Smooth muscle cell (in vitro differentiated cells): Measurements from ENCODE around the gene KRT34. TPM values are rescaled to one million over a fixed set of nuclear protein-coding genes. Genes with fewer than 3 reads are reported as not detected.

Experiments used
- DNase-seq: peaks from one replicate; lab custom pipeline; 2025; ENCODE audit not compliant: unreplicated experiment; lab: John Stamatoyannopoulos, UW
- H2AFZ ChIP-seq: fragments of 200-600 bp; sonication (generic); 2 replicates; pipeline ENCODE4 v1.6.0; 2016; ENCODE audit warnings: antibody characterized with exemption, low read depth, mild to moderate bottlenecking
- H3F3A ChIP-seq: fragments of 200-600 bp; sonication (generic); 2 replicates; pipeline ENCODE4 v1.6.0; 2017; ENCODE audit warnings: antibody characterized with exemption, low read depth
- H3K27ac ChIP-seq: fragments of 200-600 bp; sonication (generic); 2 replicates; pipeline ENCODE4 v1.5.1; 2016; ENCODE audit warnings: low read depth, mild to moderate bottlenecking
- H3K27me3 ChIP-seq: fragments of 200-600 bp; sonication (generic); 2 replicates; pipeline ENCODE4 v1.6.1; 2016; ENCODE audit warnings: low read depth, mild to moderate bottlenecking
- H3K36me3 ChIP-seq: fragments of 200-600 bp; sonication (generic); 2 replicates; pipeline ENCODE4 v1.5.1; 2016; ENCODE audit warnings: low read depth
- H3K4me1 ChIP-seq: fragments of 200-600 bp; sonication (generic); 2 replicates; pipeline ENCODE4 v1.5.1; 2016; ENCODE audit warnings: low read depth
- H3K4me2 ChIP-seq: fragments of 200-600 bp; sonication (generic); 2 replicates; pipeline ENCODE4 v1.6.0; 2016; ENCODE audit warnings: mild to moderate bottlenecking
- H3K4me3 ChIP-seq: fragments of 200-600 bp; sonication (generic); 2 replicates; pipeline ENCODE4 v1.5.1; 2016; ENCODE audit warnings: mild to moderate bottlenecking
- H3K79me2 ChIP-seq: fragments of 200-600 bp; sonication (generic); 2 replicates; pipeline ENCODE4 v1.6.0; 2016; ENCODE audit warnings: low read depth, mild to moderate bottlenecking
- H3K9ac ChIP-seq: fragments of 200-600 bp; sonication (generic); 2 replicates; pipeline ENCODE4 v1.6.0; 2016; ENCODE audit warnings: low read depth
- H3K9me3 ChIP-seq: fragments of 200-600 bp; sonication (generic); replicated peaks from 2 replicates; pipeline ENCODE4 v1.5.1; 2016; ENCODE audit warnings: low read depth
- H4K20me1 ChIP-seq: fragments of 200-600 bp; sonication (generic); 2 replicates; pipeline ENCODE4 v1.6.0; 2016; ENCODE audit warnings: low read depth
- CTCF ChIP-seq: fragments of 200-600 bp; sonication (generic); IDR thresholded peaks from 2 replicates; pipeline ENCODE4 v1.5.1; 2017; ENCODE audit warnings: borderline replicate concordance, mild to moderate bottlenecking, antibody characterized with exemption; ENCODE audit not compliant: insufficient read depth, poor library complexity, severe bottlenecking
- WGBS: methylation state at CpG from one replicate; pipeline ENCODE4 v1.1.7; 2016; ENCODE audit warnings: low lambda C conversion rate; 5-methylcytosine and 5-hydroxymethylcytosine counted together
- polyA plus RNA-seq: library from polyadenylated mRNA; unstranded; fragments of >200 nt; fragmentation: Nextera tagmentation; extraction: Ambion mirVana; gene quantifications from 2 replicates; pipeline ENCODE4 v1.2.1, GENCODE V29; 2016
- total RNA-seq: library from RNA; depleted of rRNA; stranded (reverse); fragments of >200 nt; gene quantifications from 2 replicates; pipeline ENCODE4 v1.2.3, GENCODE V29; 2014

The KRT34 gene
- total and polyA plus RNA-seq, 2 experiments from 2014 or later: 5.3 to 23.1 TPM

GRCh38 chr17:41391535-41391934 lies 9.4 kb upstream of the KRT34 start:
- no peaks in the 10 kb centered on the region for H3K4me1 ChIP-seq
- 79% methylated on average over 2 of the region's 2 CpGs for WGBS
- H3K27ac ChIP-seq: no peak overlapping the region
- no peak overlapping the region for H3K4me2 ChIP-seq
- no peaks in the 10 kb centered on the region for H3K27me3 ChIP-seq
- no peaks in the 10 kb centered on the region for H3K79me2 ChIP-seq
- no peaks in the 10 kb centered on the region for H3K36me3 ChIP-seq
- TF ChIP-seq CTCF: no peak
- H2AFZ ChIP-seq: no peak overlapping the region
- H3K4me3 ChIP-seq: no peak overlapping the region
- no peak overlapping the region for H3K9ac ChIP-seq
- no peak for DNase-seq
- H4K20me1 ChIP-seq: no peaks in the 10 kb centered on the region
- no peaks in the 10 kb centered on the region for H3K9me3 ChIP-seq
- H3F3A ChIP-seq: no peaks in the 10 kb centered on the region

GRCh38 chr17:41390411-41390938 lies 8.4 kb upstream of the KRT34 start:
- TF ChIP-seq CTCF: no peak
- Histone ChIP-seq H3K27me3 (no peaks in the 10 kb centered on the region), H3K9me3 (no peaks in the 10 kb centered on the region), H3F3A (no peaks in the 10 kb centered on the region), H3K4me2 (no peak overlapping the region), H3K9ac (no peak overlapping the region), H4K20me1 (no peaks in the 10 kb centered on the region), H3K27ac (no peak overlapping the region), H3K79me2 (no peaks in the 10 kb centered on the region), H3K4me3 (no peak overlapping the region), H3K36me3 (no peaks in the 10 kb centered on the region), H2AFZ (no peak overlapping the region), H3K4me1 (no peaks in the 10 kb centered on the region)
- WGBS: 58% methylated on average over 7 of the region's 7 CpGs
- DNase-seq: no peak

GRCh38 chr17:41387670-41388069 lies 5.6 kb upstream of the KRT34 start:
- no peaks in the 10 kb centered on the region for H3K36me3 ChIP-seq
- no peak overlapping the region for H3K4me2 ChIP-seq
- no peaks in the 10 kb centered on the region for H3K79me2 ChIP-seq
- no peaks in the 10 kb centered on the region for H3K9me3 ChIP-seq
- TF ChIP-seq CTCF: no peak
- H3F3A ChIP-seq: no peaks in the 10 kb centered on the region
- H3K4me3 ChIP-seq: no peak overlapping the region
- H4K20me1 ChIP-seq: no peaks in the 10 kb centered on the region
- no peak overlapping the region for H2AFZ ChIP-seq
- 60% methylated on average over 4 of the region's 4 CpGs for WGBS
- H3K27ac ChIP-seq: no peak overlapping the region
- no peak overlapping the region for H3K9ac ChIP-seq
- H3K4me1 ChIP-seq: no peaks in the 10 kb centered on the region
- H3K27me3 ChIP-seq: no peaks in the 10 kb centered on the region
- no peak for DNase-seq

- no peak overlapping the region for H3K4me3 ChIP-seq
- H3K4me1 ChIP-seq: no peaks in the 10 kb centered on the region
- H3K79me2 ChIP-seq: no peaks in the 10 kb centered on the region
- no peak for DNase-seq
- H3K27ac ChIP-seq: no peak overlapping the region
- no peaks in the 10 kb centered on the region for H3K9me3 ChIP-seq
- no peak overlapping the region for H2AFZ ChIP-seq
- no peak overlapping the region for H3K4me2 ChIP-seq
- H3F3A ChIP-seq: no peaks in the 10 kb centered on the region
- TF ChIP-seq CTCF: no peak
- WGBS: 100% methylated on average over 1 of the region's 1 CpG
- H3K27me3 ChIP-seq: no peaks in the 10 kb centered on the region
- H4K20me1 ChIP-seq: no peaks in the 10 kb centered on the region
- no peak overlapping the region for H3K9ac ChIP-seq
- H3K36me3 ChIP-seq: no peaks in the 10 kb centered on the region
Measured at GRCh38 chr17:41386227-41386626, 4.1 kb upstream of the KRT34 start.
